ENCODE measurements around the gene GPR153.

The GPR153 gene

DNA sequence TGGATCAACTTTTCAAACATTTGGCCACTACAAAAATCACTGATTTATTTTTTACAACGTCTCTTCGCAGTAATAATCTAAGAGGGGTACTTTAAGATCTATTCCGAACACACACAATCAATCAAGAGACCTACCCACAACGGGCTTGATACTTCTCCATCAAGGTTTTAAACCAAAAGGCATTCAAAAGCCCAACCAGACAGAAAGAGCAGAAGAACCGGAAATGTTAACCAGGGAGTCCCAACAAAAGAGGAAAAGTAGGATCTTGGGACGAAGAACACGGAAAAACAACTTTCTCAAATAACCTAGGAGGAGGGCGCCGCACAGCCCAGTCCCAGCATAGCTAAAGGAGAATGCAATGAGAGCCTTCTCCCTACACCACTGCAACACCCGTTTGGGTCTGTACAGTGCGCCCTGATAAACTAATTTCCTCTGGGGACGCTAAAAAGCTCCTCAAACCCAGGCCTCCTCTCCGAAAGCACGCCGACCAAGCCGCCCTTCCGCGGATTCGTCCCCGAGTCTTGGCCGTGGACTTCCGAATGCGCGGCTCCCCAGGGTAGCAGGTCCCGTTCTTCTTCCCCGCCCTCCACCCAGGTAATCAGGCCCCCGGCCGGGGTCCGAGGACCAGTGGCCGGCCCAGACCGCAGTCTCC is 62.1 kb downstream of the GPR153 start:
- DNase-seq = no peak

- DNase-seq = no peak
Measured at GRCh38 chr1:6197746-6198427, 63.0 kb downstream of the GPR153 start.

Measured in NCI-H446 (cell line).